Naive B cell (primary cell): ENCODE results near the gene TEX261. TPM values are rescaled to one million over a fixed set of nuclear protein-coding genes. Genes with fewer than 3 reads are reported as not detected.

Experiments used
- ATAC-seq, 2 donors: fragments of 150-1000 bp; cut with Tn5 transposase; 2 replicates each; pipeline ENCODE4 v1.10.0; 2021; ENCODE audit warnings: low read depth in 2 of 2, mild to moderate bottlenecking in 2 of 2, moderate library complexity in 2 of 2
- DNase-seq: peaks from one replicate; pipeline ENCODE4 v3.0.0; 2022
- H3K27ac Mint-ChIP-seq, 6 donors: one replicate each; pipeline ENCODE4 v1.8.0; 2020 to 2022; ENCODE audit warnings: mild to moderate bottlenecking in 6 of 6, mixed read lengths in 6 of 6, moderate library complexity in 5 of 6, inconsistent platforms in 2 of 6
- H3K27me3 Mint-ChIP-seq, 3 donors: one replicate each; pipeline ENCODE4 v1.8.0; 2021 to 2022; ENCODE audit warnings: mixed read lengths in 3 of 3, mild to moderate bottlenecking in 1 of 3
- H3K36me3 Mint-ChIP-seq, 2 donors: one replicate each; pipeline ENCODE4 v1.8.0; 2020 to 2022; ENCODE audit warnings: mixed read lengths in 2 of 2, inconsistent platforms in 1 of 2, mild to moderate bottlenecking in 1 of 2
- H3K4me1 Mint-ChIP-seq, 3 donors: one replicate each; pipeline ENCODE4 v1.8.0; 2020 to 2022; ENCODE audit warnings: mixed read lengths in 3 of 3, inconsistent platforms in 1 of 3, mild to moderate bottlenecking in 1 of 3, moderate library complexity in 1 of 3
- H3K4me3 Mint-ChIP-seq, 8 donors: one replicate each; pipeline ENCODE4 v1.8.0; 2020 to 2022; ENCODE audit warnings: mild to moderate bottlenecking in 8 of 8, mixed read lengths in 8 of 8, moderate library complexity in 8 of 8, inconsistent platforms in 2 of 8
- H3K9me3 Mint-ChIP-seq, 7 donors: one replicate each; pipeline ENCODE4 v1.8.0; 2020 to 2022; ENCODE audit warnings: mixed read lengths in 7 of 7, mild to moderate bottlenecking in 5 of 7, inconsistent platforms in 2 of 7, moderate library complexity in 1 of 7
- polyA plus RNA-seq, 6 donors: library from polyadenylated mRNA; unstranded; fragments of 300-500 nt; fragmentation: Illumina TruSeq; gene quantifications; one replicate each; pipeline ENCODE4 v1.2.3, GENCODE V29; 2021; ENCODE audit warnings: low read depth in 6 of 6

Gene TEX261
- polyA plus RNA-seq, 6 donors from 2014 or later: 22.5 to 39.2 (median 31.4) TPM

DNA sequence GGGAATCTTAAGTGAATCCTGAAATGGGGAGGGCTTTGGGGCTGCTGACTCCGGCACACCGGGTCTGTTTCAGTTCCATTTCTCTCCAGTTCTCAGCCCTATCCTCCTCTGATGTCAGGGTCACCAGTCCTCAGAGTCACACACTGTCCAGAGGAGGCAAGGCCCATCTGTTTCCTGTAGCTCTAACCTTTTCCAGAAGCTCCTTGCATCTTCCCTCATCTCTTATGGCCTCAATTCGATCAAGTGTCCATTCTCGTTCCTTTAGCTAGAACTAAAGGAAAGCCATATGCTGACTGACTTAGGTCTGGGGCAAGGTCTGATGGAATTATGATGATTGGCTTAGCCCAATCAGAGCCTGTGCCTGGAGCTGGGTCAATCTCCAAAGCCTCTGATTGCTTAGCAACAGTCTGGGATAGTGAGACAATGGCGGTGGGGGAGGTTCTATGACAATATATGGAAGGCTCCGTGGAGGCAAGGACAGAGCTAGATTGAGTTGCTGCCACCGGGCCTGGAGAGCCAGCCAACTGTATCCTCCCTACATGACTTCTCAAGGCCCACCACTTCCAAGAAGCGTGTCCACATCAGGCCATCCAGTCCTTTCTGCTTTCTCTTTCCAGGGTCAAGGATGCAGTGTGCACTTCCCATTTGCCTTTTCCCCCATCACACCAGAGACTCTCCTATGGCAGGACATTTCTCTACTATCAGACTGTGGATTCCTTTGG, 11.0 kb downstream of the TEX261 start:
- Mint-ChIP-seq H3K4me3 (no peak overlapping the region), H3K27ac (no peak overlapping the region)
- DNase-seq: no peak

DNA sequence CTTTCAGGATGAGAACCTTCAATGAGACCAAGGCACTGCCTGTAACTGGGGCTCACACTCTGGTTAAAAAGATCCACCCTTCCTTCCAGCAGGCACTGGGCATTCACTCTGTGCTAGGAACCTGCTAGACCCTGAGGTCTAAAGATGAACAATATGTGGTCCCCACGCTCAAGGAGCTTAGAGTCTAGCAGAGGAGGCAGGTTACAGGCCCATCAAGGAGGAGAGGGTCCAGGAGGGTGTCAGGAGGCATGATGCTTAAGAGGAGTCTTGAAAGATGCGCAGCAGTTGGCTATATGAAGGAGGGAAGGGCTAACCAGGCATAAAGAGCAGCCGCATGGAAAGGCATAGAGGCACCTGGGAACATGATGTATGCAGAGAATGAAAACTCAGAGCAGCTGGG, 11.7 kb downstream of the TEX261 start:
- Mint-ChIP-seq H3K4me3 (no peak overlapping the region), H3K27ac (no peak overlapping the region), H3K27me3 (no peaks in the 10 kb centered on the region), H3K9me3 (no peaks in the 10 kb centered on the region), H3K4me1 (peaks cover 16 to 31% (median 26%) of the 10 kb centered on the region in 3 donors), H3K36me3 (peaks cover 0 to 13% of the 10 kb centered on the region in 2 donors)
- no peak for DNase-seq
- no peak for ATAC-seq

More for the DNA sequence above, 11.0 kb downstream of the TEX261 start:
- Mint-ChIP-seq H3K4me1 (peaks cover 15 to 28% (median 26%) of the 10 kb centered on the region in 3 donors), H3K27me3 (no peaks in the 10 kb centered on the region), H3K9me3 (no peaks in the 10 kb centered on the region), H3K36me3 (peaks cover 0 to 18% of the 10 kb centered on the region in 2 donors)
- ATAC-seq: no peak

DNA sequence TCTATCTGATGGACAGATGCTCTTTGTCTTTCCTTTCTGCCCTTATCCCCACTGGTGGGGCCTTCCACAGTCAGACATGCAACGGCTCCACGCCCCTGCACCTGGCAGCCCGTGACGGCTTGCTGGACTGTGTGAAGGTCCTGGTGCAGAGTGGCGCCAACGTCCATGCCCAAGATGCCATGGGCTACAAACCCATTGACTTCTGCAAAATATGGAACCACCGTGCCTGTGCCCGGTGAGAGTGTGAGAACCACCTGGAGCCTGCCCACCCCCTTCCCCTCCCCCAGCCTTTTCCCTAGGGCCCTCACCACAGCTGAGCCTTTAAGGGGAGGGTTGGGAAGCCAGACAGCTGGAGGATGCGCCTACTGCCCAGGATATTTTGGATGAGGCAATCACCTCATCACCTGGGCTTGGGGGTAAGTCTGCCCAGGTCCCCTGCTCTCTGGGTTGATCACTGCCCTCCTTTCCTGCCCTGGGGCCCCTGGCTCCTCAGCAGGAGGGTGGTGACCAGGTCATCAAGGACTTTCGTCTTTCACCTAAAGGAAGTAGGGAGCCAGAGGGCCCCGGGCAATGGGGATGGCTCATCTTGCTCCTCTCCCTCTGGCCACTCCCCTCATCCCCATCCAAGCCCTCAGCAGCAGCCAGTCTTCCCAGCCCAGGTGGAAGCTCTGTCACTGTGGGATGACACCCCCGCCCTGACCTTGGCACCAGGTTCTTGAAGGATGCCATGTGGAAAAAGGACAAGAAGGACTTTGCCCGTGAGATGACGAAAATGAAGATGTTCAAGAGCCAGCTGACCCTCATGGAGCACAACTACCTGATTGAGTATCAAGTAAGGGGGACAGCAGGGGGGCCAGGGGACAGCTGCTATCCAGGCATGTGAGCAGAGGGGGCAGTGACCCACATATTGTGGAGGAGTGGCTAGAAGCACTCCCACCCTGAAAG, 12.5 kb downstream of the TEX261 start:
- H3K4me1 Mint-ChIP-seq: peaks cover 21 to 38% (median 34%) of the 10 kb centered on the region in 3 donors
- peak overlapping the region in 1 of 8 donors; percentile 57 for H3K4me3 Mint-ChIP-seq
- peaks cover 0 to 13% of the 10 kb centered on the region in 2 donors for H3K36me3 Mint-ChIP-seq
- DNase-seq: no peak
- H3K27ac Mint-ChIP-seq: no peak overlapping the region
- no peak for ATAC-seq
- H3K27me3 Mint-ChIP-seq: no peaks in the 10 kb centered on the region
- H3K9me3 Mint-ChIP-seq: no peaks in the 10 kb centered on the region

DNA sequence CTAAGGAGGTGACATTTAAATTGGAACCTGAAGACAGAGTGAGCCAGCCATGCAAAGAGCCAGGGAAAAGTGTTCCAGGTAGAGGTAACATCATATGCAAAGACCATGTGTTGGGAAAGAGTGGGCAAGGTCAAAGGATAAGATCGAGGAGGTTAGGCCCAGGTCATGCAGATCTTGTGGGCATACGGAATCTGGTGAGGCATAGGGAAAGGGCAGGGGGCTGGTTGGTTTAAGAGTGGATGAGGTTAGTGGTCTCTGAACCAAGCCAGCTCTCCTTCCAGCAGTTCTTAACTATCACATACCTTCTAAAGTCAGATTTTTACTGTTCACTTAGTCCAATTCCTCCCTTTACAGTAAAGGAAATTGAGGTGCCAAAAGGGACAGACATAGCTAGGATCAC, 13.3 kb downstream of the TEX261 start:
- no peak for ATAC-seq
- Mint-ChIP-seq H3K4me1 (peaks cover 27 to 43% (median 39%) of the 10 kb centered on the region in 3 donors), H3K27me3 (no peaks in the 10 kb centered on the region), H3K4me3 (peak overlapping the region in 1 of 8 donors; percentile 57), H3K9me3 (no peaks in the 10 kb centered on the region), H3K36me3 (peaks cover 0 to 8% of the 10 kb centered on the region in 2 donors), H3K27ac (peak overlapping the region in 2 of 6 donors; percentile 0 to 43)
- DNase-seq: no peak

DNA sequence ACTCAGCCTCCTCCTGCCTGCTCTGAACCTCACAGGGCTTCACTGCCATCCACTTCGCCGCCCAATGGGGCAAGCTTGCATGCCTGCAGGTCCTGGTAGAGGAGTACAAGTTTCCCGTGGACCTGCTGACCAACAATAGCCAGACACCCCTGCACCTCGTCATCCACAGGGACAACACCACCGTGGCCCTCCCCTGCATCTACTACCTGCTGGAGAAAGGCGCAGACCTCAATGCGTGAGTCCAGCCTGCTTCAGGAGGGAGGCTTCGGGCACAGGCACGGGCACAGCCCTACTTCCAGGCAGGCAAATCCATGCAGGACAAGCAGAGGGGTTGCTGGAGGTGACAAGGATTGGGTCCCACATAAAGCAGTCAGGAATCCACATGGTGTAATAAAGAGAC, 15.0 kb downstream of the TEX261 start:
- H3K4me1 Mint-ChIP-seq: peaks cover 20 to 26% (median 25%) of the 10 kb centered on the region in 3 donors
- ATAC-seq: no peak
- no peaks in the 10 kb centered on the region for H3K9me3 Mint-ChIP-seq
- H3K27ac Mint-ChIP-seq: peak overlapping the region in 1 of 6 donors; percentile 30
- peak overlapping the region in 7 of 8 donors; percentile 64 to 86 (median 73) for H3K4me3 Mint-ChIP-seq
- H3K27me3 Mint-ChIP-seq: no peaks in the 10 kb centered on the region
- no peaks in the 10 kb centered on the region for H3K36me3 Mint-ChIP-seq
- DNase-seq: no peak

DNA sequence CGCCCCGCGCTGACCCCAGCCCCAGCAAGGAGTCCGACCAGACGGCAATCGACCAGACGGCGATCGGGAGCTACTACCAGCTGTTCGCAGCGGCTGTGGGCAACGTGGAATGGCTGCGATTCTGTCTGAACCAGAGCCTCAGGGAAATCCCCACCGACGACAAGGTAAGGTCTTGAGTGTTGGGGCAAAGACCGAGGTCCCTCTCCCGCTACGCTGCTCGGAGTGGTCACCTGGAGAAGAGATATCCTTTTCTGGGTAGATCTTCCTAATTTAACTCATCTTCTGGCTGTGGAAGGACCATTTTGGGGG, 15.5 kb downstream of the TEX261 start:
- no peak for DNase-seq

DNA sequence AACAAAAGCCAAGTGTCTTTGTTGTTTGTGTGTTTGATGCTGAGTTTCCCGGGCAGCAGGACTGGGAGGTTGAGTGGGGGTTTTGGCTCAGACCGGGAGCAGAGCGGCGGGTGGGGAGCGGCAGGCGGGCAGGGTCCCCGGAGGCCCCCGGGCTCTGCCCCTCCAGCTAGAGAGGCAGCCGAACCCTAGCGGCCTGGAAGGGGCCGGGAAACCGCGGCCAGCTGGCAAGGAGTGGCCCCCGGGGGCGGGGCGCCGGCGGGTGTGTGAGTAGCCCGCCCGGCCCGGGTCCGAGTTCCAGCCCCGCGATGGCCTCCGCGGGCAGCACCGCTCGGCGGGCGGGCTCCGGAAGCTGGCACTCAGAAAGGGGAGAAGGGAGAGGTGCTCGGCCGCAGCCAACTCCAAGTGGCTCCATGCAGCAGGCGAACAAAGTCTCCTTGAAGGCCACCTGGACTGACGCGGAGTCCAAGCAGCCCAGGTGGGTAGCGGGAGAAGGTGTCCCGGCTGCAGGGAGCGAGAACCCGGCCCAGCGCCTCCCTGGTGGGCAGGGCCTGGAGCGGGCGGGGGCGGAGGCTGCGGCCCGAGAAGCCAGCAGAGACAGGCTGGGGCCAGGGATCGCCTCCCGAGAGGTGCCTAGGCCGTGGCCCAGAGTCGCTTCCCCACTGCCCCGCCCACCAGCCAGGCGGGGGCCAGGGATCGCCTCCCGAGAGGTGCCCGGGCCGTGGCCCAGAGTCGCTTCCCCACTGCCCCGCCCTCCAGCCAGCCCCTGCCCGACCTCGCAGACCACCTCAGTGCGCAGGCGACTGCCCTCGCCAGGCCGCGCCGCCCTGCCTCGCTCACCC, 16.1 kb downstream of the TEX261 start, which contains the start of gene ANKRD53:
ANKRD53 (plus strand) TSS at position 290 of the 839 bp plus-strand sequence; CDS start at position 306, 16 bp downstream.
- Mint-ChIP-seq H3K27me3 (peaks cover 0 to 5% (median 0%) of the 10 kb centered on the region in 3 donors), H3K9me3 (no peaks in the 10 kb centered on the region), H3K4me3 (peak within 1 kb of the TSS; percentile 90 to 95 (median 92)), H3K27ac (peak within 1 kb of the TSS; percentile 88 to 95 (median 92)), H3K36me3 (no peaks in the 10 kb centered on the region), H3K4me1 (peaks cover 16 to 21% (median 19%) of the 10 kb centered on the region in 3 donors)
- ATAC-seq (peak; percentile 24 to 26), DNase-seq (no peak)

More for the DNA sequence above, 15.5 kb downstream of the TEX261 start:
- no peaks in the 10 kb centered on the region for H3K27me3 Mint-ChIP-seq
- H3K4me1 Mint-ChIP-seq: peaks cover 16 to 21% (median 20%) of the 10 kb centered on the region in 3 donors
- peak overlapping the region in 1 of 6 donors; percentile 30 for H3K27ac Mint-ChIP-seq
- H3K4me3 Mint-ChIP-seq: peak overlapping the region; percentile 64 to 86 (median 74)
- H3K9me3 Mint-ChIP-seq: no peaks in the 10 kb centered on the region
- no peak for ATAC-seq
- no peaks in the 10 kb centered on the region for H3K36me3 Mint-ChIP-seq

DNA sequence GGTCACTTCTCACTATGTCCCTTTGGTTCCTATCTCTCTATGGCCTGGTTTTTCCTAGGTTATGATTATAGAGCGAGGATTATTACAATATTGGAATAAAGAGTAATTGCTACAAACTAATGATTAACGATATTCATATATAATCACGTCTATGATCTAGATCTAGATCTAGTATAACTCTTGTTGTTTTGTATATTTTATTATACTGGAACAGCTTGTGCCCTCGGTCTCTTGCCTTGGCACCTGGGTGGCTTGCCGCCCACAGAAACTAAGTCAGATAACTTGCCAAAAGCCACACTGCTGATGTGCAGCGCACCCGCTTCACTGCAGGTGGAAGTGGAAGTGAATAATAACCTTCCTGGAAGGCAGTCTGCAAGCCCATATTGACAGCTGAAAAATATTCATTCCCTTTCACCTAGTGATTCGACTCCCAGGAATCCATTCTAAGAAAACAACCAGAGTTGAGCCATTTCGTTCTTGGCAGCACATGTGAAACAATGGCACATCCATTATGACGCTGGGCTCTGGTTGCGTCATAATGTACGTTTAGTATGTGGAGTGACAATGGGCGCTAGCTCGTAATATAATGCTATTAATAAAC, 17.0 kb downstream of the TEX261 start:
- H3K27me3 Mint-ChIP-seq: peaks cover 0 to 5% (median 0%) of the 10 kb centered on the region in 3 donors

DNA sequence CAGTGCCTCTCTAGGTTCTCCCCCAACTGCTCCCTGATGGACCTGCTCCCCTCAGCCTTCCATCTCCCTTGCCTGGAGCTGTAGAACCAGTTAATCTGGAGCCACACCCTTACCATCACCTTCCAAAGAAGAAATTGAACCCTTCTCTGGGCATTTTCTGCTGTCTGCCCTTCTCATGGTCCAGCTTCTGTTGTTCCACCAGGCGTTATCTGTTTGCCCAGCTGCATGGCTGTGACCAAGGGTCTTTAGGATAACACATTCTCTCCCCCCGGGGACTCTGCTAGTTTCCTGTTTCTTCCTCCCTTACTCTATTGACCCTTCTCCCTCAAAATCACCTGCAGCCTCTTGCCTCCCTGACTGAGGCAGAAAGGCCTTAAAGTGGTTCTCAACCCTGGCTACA, 19.4 kb downstream of the TEX261 start:
- no peaks in the 10 kb centered on the region for H3K36me3 Mint-ChIP-seq
- ATAC-seq (no peak), DNase-seq (no peak)
- peaks cover 16 to 21% (median 19%) of the 10 kb centered on the region in 3 donors for H3K4me1 Mint-ChIP-seq
- no peaks in the 10 kb centered on the region for H3K9me3 Mint-ChIP-seq
- peak overlapping the region in 4 of 8 donors; percentile 2 to 92 (median 34) for H3K4me3 Mint-ChIP-seq
- H3K27me3 Mint-ChIP-seq: peaks cover 9 to 18% (median 14%) of the 10 kb centered on the region in 3 donors
- H3K27ac Mint-ChIP-seq: peak overlapping the region in 4 of 6 donors; percentile 2 to 88 (median 64)

More for the DNA sequence above, 17.0 kb downstream of the TEX261 start:
- Mint-ChIP-seq H3K4me3 (peak overlapping the region; percentile 90 to 95 (median 92)), H3K27ac (peak overlapping the region; percentile 88 to 95 (median 92)), H3K36me3 (no peaks in the 10 kb centered on the region), H3K4me1 (peaks cover 16 to 21% (median 19%) of the 10 kb centered on the region in 3 donors), H3K9me3 (no peaks in the 10 kb centered on the region)
- ATAC-seq (peak; percentile 52 to 57), DNase-seq (peak; percentile 27)

DNA sequence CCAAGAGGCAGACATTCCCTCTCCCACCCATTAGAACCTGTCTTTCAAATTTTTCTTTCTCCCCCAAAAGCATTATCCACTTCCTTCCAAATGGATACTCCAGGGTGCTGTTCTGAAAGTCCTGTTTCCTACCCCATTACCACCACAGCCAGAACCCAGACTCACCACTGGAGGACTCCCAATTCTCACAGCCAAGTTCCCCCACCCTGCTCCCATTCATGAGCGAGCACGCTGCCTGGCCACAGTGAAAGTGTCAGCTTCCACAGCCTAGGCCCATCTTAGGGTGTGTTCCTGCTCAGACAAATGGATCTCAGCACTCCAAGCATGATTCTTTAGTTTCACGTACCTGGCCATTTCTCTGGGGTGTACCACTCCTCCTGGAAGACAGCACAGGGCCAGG, 20.1 kb downstream of the TEX261 start:
- DNase-seq: no peak
- Mint-ChIP-seq H3K4me1 (peaks cover 16 to 20% (median 19%) of the 10 kb centered on the region in 3 donors), H3K27me3 (peaks cover 12 to 22% (median 14%) of the 10 kb centered on the region in 3 donors), H3K9me3 (no peaks in the 10 kb centered on the region), H3K27ac (peak overlapping the region in 1 of 6 donors; percentile 68), H3K4me3 (no peak overlapping the region), H3K36me3 (no peaks in the 10 kb centered on the region)
- ATAC-seq: no peak

DNA sequence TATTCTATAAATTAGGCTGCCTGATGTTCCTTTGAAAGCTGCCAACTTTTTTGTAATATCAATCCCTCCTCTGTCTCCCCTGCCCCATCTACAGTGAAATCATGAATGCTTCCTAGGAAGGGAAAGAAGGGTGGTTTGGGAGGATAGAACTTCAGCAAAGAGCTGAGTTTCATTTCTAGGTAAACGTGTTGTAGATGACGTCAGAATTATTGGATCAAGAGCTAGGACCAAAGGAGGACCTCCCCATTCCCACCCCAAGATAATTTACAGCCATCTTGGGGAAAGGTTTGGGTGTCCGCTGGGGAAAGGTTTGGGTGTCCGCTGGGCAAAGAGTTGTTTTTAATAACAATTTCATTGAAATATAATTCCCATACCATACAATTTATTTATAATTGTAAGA, 27.5 kb downstream of the TEX261 start:
- peaks cover 3 to 11% (median 9%) of the 10 kb centered on the region in 3 donors for H3K4me1 Mint-ChIP-seq
- H3K4me3 Mint-ChIP-seq: no peak overlapping the region
- H3K36me3 Mint-ChIP-seq: no peaks in the 10 kb centered on the region
- peaks cover 40 to 47% (median 45%) of the 10 kb centered on the region in 3 donors for H3K27me3 Mint-ChIP-seq
- DNase-seq (no peak), ATAC-seq (no peak)
- no peaks in the 10 kb centered on the region for H3K9me3 Mint-ChIP-seq
- H3K27ac Mint-ChIP-seq: no peak overlapping the region

DNA sequence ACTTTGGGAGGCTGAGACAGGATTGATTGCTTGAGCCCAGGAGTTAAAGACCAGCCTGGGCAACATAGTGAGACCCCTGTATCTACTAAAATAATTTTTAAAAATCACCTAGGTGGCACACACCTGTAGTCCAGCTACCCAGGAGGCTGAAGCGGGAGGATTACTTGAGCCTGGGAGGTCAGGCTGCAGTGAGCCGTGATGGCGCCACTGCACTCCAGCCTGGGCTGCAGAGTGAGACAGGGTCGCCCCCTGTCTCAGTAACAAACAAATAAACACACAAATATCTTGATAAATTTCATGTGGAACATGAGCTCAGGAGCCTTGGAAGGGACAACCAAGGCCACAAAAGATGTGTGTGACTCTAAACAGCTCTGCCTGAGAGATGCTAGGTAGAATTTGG, 28.0 kb downstream of the TEX261 start:
- ATAC-seq (no peak), DNase-seq (no peak)
- Mint-ChIP-seq H3K4me1 (peaks cover 3 to 11% (median 9%) of the 10 kb centered on the region in 3 donors), H3K9me3 (no peaks in the 10 kb centered on the region), H3K36me3 (no peaks in the 10 kb centered on the region), H3K4me3 (peak overlapping the region in 1 of 8 donors; percentile 3), H3K27me3 (peaks cover 40 to 47% (median 47%) of the 10 kb centered on the region in 3 donors), H3K27ac (peak overlapping the region in 1 of 6 donors; percentile 76)
